Neuron (in vitro differentiated cells): ENCODE results near the gene NRSN2.

Source experiments
- H2AFZ ChIP-seq: one replicate; pipeline ENCODE4 v1.6.1; 2013; ENCODE audit warnings: low read depth, mild to moderate bottlenecking, inconsistent platforms, low read length, moderate library complexity
- H3K27me3 ChIP-seq: one replicate; pipeline ENCODE4 v1.6.1; 2013; ENCODE audit warnings: low read length; ENCODE audit not compliant: insufficient read depth
- H3K36me3 ChIP-seq: one replicate; pipeline ENCODE4 v1.6.1; 2013; ENCODE audit warnings: low read length; ENCODE audit not compliant: insufficient read depth
- H3K4me1 ChIP-seq: one replicate; pipeline ENCODE4 v1.6.1; 2013; ENCODE audit warnings: low read length; ENCODE audit not compliant: insufficient read depth
- H3K4me3 ChIP-seq: 2 replicates; pipeline ENCODE4 v1.5.1; 2013; ENCODE audit warnings: mild to moderate bottlenecking, low read length, moderate library complexity
- H3K9me3 ChIP-seq: one replicate; pipeline ENCODE4 v1.6.1; 2013; ENCODE audit warnings: low read length

The NRSN2 gene

DNA sequence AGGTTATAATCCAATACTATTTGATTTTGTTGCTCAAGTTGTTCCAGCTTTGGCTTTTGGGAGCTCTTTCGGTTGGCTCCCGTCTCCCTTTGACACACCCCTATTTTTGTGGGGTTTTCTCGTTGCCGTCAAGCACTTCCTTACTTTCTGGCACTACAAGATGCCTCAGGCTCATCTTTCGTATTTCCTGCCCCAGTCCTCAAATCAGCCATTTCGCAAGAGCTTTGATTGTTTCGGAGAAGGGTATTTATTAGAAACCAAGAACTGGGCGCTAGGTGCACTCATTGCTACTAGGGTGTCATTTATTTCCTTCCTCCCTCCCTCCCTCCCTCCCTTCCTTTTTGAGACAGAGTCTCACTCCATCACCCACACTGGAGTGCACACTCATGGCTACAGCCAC lies 34.8 kb upstream of the NRSN2 start:
- no peaks in the 10 kb centered on the region for H3K9me3 ChIP-seq
- H3K4me1 ChIP-seq = peaks cover 12% of the 10 kb centered on the region
- no peak overlapping the region for H3K4me3 ChIP-seq
- peaks cover under 1% of the 10 kb centered on the region for H3K36me3 ChIP-seq
- no peaks in the 10 kb centered on the region for H3K27me3 ChIP-seq
- no peak overlapping the region for H2AFZ ChIP-seq

DNA sequence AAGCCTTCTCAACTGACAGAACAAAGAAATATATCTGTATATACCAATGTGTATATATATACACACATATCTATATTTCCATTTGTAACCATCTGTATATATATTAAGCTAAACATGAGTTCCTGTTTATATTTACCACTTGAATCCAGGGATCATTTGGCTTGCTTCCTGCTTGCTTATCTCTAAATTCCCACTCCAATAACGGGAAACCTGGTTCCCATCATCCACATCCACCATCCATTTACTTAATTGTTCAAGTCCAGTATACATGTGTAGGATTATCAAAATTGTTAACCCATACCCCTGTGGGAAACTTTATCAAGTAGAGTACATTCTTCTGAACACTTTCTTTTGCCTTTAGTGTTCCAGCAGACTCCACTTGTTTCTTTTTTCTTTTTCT lies 34.0 kb upstream of the NRSN2 start:
- peaks cover 12% of the 10 kb centered on the region for H3K4me1 ChIP-seq
- H3K36me3 ChIP-seq = peaks cover 3% of the 10 kb centered on the region
- no peak overlapping the region for H3K4me3 ChIP-seq
- no peak overlapping the region for H2AFZ ChIP-seq
- no peaks in the 10 kb centered on the region for H3K9me3 ChIP-seq
- no peaks in the 10 kb centered on the region for H3K27me3 ChIP-seq

DNA sequence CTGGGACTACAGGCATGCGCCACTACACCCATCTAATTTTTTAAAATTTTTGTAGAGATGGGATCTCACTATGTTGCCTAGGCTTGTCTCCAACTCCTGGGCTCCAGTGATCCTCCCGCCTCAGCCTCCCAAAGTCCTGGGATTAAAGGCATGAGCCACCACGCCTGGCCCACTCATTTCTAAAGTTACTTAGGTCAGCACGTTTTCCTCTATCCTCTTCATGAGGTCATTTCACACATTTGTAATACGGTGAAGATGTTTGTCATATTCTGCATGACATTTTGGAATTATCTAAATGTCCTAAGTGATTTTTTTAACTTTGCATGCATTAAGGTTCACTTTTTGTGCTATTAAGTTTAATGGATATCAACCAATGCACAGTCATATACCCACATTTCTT lies 33.5 kb upstream of the NRSN2 start:
- peaks cover 12% of the 10 kb centered on the region for H3K4me1 ChIP-seq
- H3K36me3 ChIP-seq = peaks cover 3% of the 10 kb centered on the region
- no peak overlapping the region for H2AFZ ChIP-seq
- no peaks in the 10 kb centered on the region for H3K27me3 ChIP-seq
- no peak overlapping the region for H3K4me3 ChIP-seq
- no peaks in the 10 kb centered on the region for H3K9me3 ChIP-seq

DNA sequence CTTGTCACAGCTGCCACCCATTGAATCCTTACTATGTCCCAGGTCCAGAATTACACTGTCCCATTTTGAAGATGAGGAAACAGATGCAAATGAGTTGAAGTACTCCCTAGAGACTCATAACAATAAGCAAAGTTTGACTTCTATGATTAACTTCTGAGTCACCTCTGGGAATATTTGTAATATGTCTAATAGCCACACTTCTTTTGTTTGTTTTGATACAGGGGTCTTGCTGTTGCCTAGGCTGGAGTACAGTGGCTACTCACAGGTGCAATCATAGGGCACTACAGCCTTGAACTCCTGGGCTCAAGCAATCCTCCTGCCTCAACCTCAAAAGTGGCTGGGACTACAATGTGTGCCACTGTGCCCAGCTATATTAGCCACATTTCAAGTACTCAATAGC lies 33.0 kb upstream of the NRSN2 start:
- no peak overlapping the region for H2AFZ ChIP-seq
- peaks cover 9% of the 10 kb centered on the region for H3K4me1 ChIP-seq
- H3K36me3 ChIP-seq = peaks cover 3% of the 10 kb centered on the region
- no peaks in the 10 kb centered on the region for H3K9me3 ChIP-seq
- H3K27me3 ChIP-seq = no peaks in the 10 kb centered on the region
- no peak overlapping the region for H3K4me3 ChIP-seq

DNA sequence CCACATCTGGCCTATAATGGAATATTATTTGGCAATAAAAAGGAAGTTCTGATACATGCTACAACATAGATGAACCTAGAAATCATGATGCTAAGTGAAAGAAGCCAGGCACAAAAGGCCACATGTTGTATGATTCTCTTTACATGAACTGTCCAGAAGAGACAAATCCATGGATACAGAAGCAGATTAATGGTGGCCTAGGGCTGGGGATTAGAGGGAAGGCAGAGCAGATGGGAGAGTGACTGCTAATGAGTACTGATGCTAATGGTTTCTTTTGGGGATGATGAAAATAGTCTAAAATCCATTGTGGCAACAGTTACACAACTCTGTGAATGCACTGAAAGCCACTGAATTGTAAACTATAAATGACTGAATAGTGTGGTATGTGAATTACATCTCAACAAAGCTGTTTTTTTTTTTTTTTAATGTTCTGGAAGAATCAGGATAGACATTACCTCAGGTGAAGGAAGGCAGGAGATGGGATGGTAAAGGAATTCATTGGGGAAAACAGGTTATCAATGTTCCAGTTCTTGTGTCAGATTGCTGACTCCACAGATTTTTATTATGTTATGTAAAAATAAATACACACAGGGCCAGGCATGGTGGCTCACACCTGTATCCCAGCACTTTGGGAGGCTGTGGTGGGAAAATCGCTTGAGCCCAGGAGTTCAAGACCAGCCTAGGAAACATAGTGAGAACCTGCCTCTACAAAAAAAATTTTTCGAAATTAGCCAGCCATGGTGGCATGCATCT lies 30.4 kb upstream of the NRSN2 start:
- no peak overlapping the region for H2AFZ ChIP-seq
- H3K4me3 ChIP-seq = no peak overlapping the region
- no peaks in the 10 kb centered on the region for H3K4me1 ChIP-seq
- H3K9me3 ChIP-seq = peaks cover 5% of the 10 kb centered on the region
- peaks cover 8% of the 10 kb centered on the region for H3K36me3 ChIP-seq
- H3K27me3 ChIP-seq = no peaks in the 10 kb centered on the region

DNA sequence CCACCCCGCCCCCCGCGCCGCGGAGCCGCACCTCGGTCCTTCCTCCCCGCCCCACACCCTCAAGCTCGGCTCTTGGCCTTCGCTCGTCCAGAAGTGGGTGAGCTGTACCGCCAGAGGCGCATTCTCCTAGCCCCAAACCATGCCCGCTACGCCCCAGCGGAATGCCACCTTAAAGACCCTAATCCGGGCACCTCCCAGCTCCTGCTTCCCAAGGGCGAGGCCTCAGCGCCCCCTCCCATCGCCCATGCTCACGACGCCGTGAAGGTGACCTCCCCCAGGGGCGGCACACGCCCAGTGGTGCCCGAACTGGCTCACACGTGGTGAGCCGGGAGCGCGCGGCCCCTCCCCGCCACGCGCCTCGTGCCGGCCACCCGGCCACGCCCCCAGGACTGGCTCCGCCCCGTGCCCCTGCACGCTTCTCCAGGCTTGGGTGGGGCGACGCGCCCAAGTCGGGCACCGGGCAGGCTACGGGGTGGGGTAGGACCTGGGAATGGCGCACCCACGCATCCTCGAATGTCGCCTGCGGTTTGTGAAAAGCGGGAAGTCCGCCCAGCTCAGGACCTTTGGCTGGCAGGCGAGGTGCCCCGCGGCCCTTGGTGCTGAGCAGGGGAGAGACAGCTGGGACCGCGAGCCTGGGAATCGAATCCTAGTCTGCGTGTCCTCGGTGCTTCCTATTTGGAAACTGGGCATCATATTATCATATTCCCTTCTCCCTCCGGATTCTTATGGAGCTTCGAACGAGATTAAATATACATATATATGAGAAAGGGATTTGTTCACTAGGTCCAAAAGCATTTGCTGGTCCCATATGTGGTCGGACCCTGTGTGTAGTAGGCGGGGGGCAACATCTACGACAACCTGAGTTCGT lies 22.5 kb upstream of the NRSN2 start:
- Histone ChIP-seq H2AFZ (no peak overlapping the region), H3K4me1 (peaks cover 35% of the 10 kb centered on the region), H3K4me3 (peak overlapping the region; percentile 92), H3K27me3 (no peaks in the 10 kb centered on the region), H3K9me3 (peaks cover 5% of the 10 kb centered on the region), H3K36me3 (peaks cover 13% of the 10 kb centered on the region)

DNA sequence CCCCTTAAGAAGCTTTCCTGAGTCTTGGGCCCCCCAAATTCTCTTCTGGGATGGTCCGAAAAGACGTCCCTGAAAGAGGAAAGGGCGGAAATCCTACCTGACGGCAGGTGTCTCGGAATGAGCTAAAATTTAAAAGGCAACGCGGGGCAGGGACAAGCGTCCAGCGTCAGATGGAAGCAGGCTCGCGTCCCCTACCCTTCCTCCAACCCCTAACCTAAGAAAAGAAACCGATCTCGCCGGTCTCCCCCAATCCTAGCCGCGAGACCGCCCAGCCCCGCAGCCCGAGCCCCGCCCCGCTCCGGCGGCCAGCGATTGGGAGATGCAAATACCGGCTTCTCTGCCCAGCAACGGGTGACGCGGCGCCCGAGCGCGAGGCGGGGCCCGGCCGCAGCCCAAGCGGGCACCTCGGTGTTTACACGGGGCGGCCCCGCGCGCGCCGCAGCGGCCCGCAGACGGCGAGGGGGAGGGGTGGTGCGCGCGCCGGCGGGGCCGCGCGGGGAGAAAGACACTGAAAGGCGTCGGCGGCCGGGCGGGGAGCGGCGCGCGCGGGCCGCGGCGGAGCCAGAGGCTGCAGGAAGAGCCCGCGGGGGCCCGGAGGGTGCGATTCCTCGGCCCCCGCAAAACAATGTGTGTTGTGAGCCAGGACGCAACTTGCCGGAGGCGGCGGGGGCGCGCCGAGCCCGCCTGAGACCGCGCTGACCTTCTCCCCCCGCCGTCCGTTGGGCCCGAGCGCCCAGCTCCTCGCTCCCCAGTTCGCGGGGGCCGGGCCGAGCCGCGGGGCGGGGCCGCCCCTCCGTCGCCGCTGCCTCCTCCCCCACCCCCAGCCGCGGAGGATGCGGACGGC lies 21.6 kb upstream of the NRSN2 start, which contains the start of gene SOX12:
SOX12 (plus strand) TSS at position 508 of the 844 bp plus-strand sequence. CDS start 373 bp downstream, outside the sequence.
- no peak within 1 kb of the TSS for H2AFZ ChIP-seq
- H3K4me3 ChIP-seq = peak within 1 kb of the TSS; percentile 92
- peaks cover 17% of the 10 kb centered on the region for H3K36me3 ChIP-seq
- H3K9me3 ChIP-seq = peaks cover 5% of the 10 kb centered on the region
- peaks cover 44% of the 10 kb centered on the region for H3K4me1 ChIP-seq
- H3K27me3 ChIP-seq = no peaks in the 10 kb centered on the region

DNA sequence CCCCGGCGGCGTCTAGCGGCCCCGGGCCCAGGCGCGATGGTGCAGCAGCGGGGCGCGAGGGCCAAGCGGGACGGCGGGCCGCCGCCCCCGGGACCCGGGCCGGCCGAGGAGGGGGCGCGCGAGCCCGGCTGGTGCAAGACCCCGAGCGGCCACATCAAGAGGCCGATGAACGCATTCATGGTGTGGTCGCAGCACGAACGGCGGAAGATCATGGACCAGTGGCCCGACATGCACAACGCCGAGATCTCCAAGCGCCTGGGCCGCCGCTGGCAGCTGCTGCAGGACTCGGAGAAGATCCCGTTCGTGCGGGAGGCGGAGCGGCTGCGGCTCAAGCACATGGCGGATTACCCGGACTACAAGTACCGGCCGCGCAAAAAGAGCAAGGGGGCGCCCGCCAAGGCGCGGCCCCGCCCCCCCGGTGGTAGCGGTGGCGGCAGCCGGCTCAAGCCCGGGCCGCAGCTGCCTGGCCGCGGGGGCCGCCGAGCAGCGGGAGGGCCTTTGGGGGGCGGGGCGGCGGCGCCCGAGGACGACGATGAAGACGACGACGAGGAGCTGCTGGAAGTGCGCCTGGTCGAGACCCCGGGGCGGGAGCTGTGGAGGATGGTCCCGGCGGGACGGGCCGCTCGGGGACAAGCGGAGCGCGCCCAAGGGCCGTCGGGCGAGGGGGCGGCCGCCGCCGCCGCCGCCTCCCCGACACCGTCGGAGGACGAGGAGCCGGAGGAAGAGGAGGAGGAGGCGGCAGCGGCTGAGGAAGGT lies 20.8 kb upstream of the NRSN2 start:
- Histone ChIP-seq H3K27me3 (no peaks in the 10 kb centered on the region), H3K4me3 (peak overlapping the region; percentile 92), H3K9me3 (no peaks in the 10 kb centered on the region), H3K4me1 (peaks cover 46% of the 10 kb centered on the region), H3K36me3 (peaks cover 13% of the 10 kb centered on the region), H2AFZ (no peak overlapping the region)

DNA sequence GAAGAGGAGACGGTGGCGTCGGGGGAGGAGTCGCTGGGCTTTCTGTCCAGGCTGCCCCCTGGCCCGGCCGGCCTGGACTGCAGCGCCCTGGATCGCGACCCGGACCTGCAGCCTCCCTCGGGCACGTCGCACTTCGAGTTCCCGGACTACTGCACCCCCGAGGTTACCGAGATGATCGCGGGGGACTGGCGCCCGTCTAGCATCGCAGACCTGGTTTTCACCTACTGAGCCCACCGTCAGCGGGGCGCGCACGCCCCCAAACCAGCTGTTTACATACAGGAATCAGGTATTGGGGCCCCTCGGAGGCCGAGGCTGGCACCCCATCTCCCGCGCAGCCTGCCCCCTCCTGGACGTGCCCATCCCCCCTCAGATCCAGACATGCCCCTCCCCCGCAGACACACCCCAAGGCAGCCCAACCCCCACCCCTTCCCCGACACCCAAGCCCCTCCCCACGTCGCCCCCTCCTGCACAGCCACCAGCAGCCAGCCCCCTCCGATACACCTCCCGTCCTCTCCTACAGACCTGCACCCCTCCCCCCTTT lies 20.2 kb upstream of the NRSN2 start:
- H3K4me3 ChIP-seq = peak overlapping the region; percentile 92

DNA sequence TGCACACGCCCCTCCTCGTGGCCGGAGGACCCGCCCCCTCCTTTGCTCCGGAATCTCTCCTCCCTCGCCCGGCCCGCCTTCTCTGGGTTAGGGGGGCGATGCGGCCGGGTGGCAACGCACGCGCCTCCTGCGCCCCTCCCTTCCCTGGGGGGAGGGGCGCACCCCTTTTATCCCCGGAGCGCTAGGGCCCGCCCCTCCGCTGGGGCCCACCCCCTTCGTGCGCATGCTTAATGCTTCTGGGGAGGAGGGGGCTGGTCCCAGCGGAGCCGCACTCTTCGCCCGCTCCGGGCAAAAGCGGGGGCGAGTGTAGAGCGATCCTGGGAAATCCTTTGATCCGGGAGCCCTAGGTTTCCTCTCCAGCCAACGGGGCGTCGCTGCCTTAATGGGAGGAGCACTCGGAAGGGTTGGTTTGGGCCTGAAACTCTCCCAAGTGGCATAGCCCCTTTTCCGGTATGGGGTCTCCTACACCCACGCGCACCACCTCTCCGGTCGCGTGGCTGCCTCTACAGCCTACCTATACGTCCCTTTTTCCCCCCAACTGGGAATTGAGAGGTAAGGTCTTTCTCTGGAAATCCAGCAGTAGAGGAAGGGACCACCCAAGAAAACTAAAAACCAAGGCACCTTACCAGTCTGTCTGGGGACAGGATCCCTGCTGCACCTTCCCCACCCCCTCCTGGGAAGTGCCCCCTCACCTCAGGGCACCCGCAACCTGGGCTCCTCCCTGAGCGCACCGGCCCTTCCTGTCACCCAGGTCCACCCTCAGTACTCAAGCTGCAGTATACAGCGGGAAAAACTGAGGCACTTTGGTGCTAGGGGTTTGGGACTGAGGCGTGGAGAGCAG lies 19.5 kb upstream of the NRSN2 start:
- no peaks in the 10 kb centered on the region for H3K9me3 ChIP-seq
- no peak overlapping the region for H2AFZ ChIP-seq
- peaks cover 46% of the 10 kb centered on the region for H3K4me1 ChIP-seq
- peak overlapping the region; percentile 92 for H3K4me3 ChIP-seq
- H3K36me3 ChIP-seq = peaks cover 13% of the 10 kb centered on the region
- H3K27me3 ChIP-seq = no peaks in the 10 kb centered on the region

More for the DNA sequence above, 20.2 kb upstream of the NRSN2 start:
- H3K9me3 ChIP-seq = no peaks in the 10 kb centered on the region
- H3K4me1 ChIP-seq = peaks cover 46% of the 10 kb centered on the region
- no peaks in the 10 kb centered on the region for H3K27me3 ChIP-seq
- H2AFZ ChIP-seq = no peak overlapping the region
- H3K36me3 ChIP-seq = peaks cover 13% of the 10 kb centered on the region

DNA sequence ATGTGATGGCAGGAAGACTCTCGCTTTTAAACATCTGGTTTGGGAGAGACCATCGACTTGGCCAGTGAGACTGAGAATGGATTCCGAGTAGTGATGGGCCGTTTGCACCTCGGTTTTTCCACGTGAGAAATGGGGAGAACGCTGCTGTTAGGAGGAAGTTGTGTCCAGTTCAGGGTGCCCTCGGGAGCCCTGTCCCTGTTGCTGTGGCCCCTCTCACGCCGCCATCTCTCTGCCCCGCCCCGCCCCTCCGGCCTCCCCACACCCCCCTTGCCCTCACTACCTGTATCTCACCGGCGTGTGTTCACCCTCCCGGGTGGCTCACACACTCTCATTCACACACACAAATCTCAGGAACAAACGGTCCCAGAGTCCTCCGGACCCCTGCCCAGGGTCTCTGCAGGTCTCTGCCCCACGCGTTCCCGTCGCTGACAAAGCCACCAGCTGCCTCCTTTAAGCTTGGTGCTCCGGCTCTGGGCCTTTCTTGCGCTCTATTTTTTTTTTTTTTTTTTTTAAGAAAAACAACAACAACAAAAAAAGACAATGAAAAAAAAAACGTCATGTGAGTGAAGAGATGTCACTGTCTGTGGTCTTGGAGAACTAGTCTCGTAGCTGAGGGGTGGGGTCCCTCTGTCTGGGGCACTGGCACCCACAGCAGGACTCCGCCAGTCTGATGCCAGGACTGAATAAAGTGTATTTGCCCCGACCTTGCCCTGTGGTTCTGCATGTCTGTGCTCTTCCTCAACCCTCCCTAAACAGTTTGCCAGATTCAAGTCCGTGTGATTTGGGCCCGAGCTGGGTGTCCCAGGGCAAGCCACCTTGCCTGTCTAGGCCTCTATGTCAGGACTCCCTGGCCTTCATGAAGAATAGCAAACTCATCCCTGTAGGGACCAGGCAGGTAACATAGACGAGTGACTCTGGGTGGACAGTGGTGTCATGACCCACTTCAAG lies 18.6 kb upstream of the NRSN2 start:
- H3K4me1 ChIP-seq = peaks cover 40% of the 10 kb centered on the region
- no peaks in the 10 kb centered on the region for H3K27me3 ChIP-seq
- no peak overlapping the region for H2AFZ ChIP-seq
- H3K9me3 ChIP-seq = no peaks in the 10 kb centered on the region
- peak overlapping the region; percentile 92 for H3K4me3 ChIP-seq
- H3K36me3 ChIP-seq = peaks cover 13% of the 10 kb centered on the region
